ENCODE results near the gene C1QL3. TPM values are rescaled to one million over a fixed set of nuclear protein-coding genes. Genes with fewer than 3 reads are reported as not detected.

The C1QL3 gene
- total and polyA plus RNA-seq, 8 donors, result 0.05 TPM; not detected in 7

DNA sequence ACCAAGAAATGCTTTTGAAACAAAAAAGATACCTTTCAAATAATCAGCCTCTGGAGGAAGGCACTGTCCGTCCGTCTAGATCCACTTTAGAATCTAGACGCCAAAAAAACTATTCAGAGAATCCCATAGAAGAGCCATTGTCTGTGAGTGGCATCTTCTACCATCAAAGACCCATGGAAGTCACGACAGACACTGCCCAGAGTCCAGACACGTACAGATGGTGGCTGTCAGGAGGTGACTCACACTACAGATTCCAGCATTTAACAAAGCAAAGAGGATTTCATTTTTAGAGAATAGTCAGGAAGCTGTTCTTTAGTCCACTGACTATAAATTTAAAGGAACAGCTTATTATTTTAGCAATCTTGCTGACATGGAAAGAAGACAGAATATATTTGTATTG is 11.7 kb downstream of the C1QL3 start:
- Histone ChIP-seq H3K4me3 (no peak overlapping the region), H3K36me3 (no peaks in the 10 kb centered on the region), H3K9me3 (no peaks in the 10 kb centered on the region), H3K27ac (no peak overlapping the region), H3K4me1 (no peaks in the 10 kb centered on the region), H3K27me3 (no peaks in the 10 kb centered on the region)
- TF ChIP-seq, protein P1, sequence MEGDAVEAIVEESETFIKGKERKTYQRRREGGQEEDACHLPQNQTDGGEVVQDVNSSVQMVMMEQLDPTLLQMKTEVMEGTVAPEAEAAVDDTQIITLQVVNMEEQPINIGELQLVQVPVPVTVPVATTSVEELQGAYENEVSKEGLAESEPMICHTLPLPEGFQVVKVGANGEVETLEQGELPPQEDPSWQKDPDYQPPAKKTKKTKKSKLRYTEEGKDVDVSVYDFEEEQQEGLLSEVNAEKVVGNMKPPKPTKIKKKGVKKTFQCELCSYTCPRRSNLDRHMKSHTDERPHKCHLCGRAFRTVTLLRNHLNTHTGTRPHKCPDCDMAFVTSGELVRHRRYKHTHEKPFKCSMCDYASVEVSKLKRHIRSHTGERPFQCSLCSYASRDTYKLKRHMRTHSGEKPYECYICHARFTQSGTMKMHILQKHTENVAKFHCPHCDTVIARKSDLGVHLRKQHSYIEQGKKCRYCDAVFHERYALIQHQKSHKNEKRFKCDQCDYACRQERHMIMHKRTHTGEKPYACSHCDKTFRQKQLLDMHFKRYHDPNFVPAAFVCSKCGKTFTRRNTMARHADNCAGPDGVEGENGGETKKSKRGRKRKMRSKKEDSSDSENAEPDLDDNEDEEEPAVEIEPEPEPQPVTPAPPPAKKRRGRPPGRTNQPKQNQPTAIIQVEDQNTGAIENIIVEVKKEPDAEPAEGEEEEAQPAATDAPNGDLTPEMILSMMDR (IDR thresholded peaks at IDR 0.05), result no peak
- ATAC-seq, result no peak
- FAIRE-seq, result no peak
- no peak for DNase-seq
- intact Hi-C loops (cut with DNase I), result no loop called here
- WGBS, 2 donors, result 87 to 88% methylated on average over 5 of the region's 5 CpGs

DNA sequence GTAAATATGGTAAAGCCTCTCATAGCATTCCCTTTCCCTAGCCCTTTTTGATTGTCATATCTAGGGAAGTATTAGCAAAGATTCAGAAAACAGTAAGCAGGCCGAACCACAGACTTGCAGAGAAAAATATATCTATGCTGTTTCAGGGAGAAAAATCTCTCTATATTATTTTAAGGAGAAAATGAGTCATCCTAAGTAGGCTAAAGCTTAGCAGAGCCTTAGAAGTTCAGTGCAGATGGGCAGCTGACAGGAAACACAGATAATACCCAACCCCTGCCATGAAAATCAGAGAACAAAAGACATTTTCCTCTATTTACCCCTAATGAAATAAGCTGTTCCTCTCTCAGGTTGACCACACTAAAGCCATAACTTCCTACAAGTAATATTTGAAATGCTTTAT is 16.5 kb downstream of the C1QL3 start:
- no peak for ATAC-seq

DNA sequence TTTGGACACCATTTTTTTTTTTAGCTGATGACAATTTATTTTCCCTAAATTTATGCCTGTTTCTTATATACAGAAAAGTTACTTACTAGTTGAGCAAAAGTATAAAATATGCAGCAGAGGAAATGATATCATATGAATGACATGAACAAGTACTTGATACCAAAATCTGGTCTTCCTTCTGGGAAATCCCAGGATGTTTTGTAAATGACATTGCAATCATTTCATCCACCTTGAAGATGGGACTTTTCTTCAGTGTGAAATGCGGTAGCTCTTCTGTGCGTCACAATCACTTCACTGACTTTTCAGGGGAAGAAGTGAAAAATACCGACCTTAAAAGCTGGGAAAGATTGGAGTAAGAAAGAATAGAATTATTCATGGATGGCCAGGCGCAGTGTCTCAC is 23.8 kb downstream of the C1QL3 start:
- H3K4me1 ChIP-seq, result no peaks in the 10 kb centered on the region
- no peak overlapping the region for H3K4me3 ChIP-seq
- H3K27ac ChIP-seq, result no peak overlapping the region
- WGBS, 2 donors, result 96 to 97% methylated on average over 4 of the region's 4 CpGs
- H3K9me3 ChIP-seq, result no peaks in the 10 kb centered on the region
- H3K27me3 ChIP-seq, result no peaks in the 10 kb centered on the region
- TF ChIP-seq, protein P1 (IDR thresholded peaks at IDR 0.05), result no peak
- H3K36me3 ChIP-seq, result no peaks in the 10 kb centered on the region
- no peak for DNase-seq
- no peak for FAIRE-seq
- ATAC-seq, result no peak
- intact Hi-C loops (cut with DNase I), result loop anchor here in 1 of 3 donors (10.0 kb wide), 1 partner anchor 113 kb away; no protein-coding TSS in a partner anchor

More for the DNA sequence above, 16.5 kb downstream of the C1QL3 start:
- FAIRE-seq, result no peak
- TF ChIP-seq, protein P1 (IDR thresholded peaks at IDR 0.05), result no peak
- intact Hi-C loops (cut with DNase I), result no loop called here
- H3K9me3 ChIP-seq, result no peaks in the 10 kb centered on the region
- 94 to 97% methylated on average over 1 of the region's 1 CpG for WGBS, 2 donors
- no peaks in the 10 kb centered on the region for H3K4me1 ChIP-seq
- DNase-seq, result no peak
- no peak overlapping the region for H3K27ac ChIP-seq
- H3K36me3 ChIP-seq, result no peaks in the 10 kb centered on the region
- H3K4me3 ChIP-seq, result no peak overlapping the region
- no peaks in the 10 kb centered on the region for H3K27me3 ChIP-seq

DNA sequence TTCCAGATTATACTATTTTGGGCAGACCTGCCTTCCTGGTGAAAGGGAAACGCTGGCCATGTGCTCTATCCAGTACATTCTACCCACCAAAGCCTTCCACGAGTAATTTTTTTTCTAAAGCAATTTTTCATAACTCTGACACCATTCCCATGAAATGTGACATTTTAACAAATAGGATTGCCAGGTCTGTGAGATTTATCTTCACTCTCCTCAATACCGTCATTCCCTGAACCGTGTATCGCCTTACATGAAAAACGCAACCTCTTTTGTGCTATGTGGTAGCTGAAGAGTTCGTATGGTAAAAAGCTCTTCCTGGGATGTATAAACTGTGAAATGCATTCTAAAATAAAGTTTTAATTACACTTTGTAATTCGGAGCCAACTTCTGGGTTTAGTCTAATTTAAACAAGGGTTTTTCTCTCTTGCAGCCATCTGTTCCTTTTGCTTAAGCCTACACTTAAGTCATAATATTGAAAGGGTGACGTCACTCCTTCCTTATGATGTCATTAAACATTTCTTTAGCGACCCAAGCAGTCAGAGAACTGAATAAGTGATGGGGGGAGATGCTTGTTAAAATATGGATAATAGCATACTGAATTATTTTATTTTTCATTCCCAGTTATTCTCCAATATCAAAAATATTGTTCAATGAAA is 27.7 kb downstream of the C1QL3 start:
- ATAC-seq (no peak), FAIRE-seq (no peak), DNase-seq (no peak)
- TF ChIP-seq, protein P1 (IDR thresholded peaks at IDR 0.05), result no peak
- Histone ChIP-seq H3K9me3 (no peaks in the 10 kb centered on the region), H3K27me3 (no peaks in the 10 kb centered on the region), H3K36me3 (no peaks in the 10 kb centered on the region), H3K4me3 (no peak overlapping the region), H3K4me1 (no peaks in the 10 kb centered on the region), H3K27ac (no peak overlapping the region)
- intact Hi-C loops (cut with DNase I), result loop anchor here in 1 of 3 donors (10.0 kb wide), 1 partner anchor 109 kb away; no protein-coding TSS in a partner anchor
- 84 to 86% methylated on average over 10 of the region's 10 CpGs for WGBS, 2 donors

DNA sequence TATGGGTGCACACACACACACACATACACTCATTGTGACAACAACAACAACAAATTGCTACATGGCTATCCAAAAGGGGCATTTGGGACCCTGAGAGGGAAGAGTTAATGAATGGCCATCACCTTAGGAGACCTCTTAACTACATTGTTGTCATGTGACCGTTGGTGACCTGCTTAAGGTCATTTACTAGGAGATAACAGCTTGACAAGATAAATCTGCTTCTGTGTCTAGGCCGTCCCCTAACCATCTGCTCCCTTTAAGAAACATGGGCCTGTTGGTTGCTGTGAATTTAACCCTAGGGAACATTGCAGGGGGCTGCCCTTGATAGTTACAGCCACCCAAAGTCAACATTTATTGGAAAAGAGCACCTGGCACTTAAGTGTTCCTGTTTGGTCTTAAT is 29.7 kb downstream of the C1QL3 start:
- Histone ChIP-seq H3K36me3 (peaks cover 0 to 3% (median 3%) of the 10 kb centered on the region in 3 donors), H3K4me3 (no peak overlapping the region), H3K27me3 (no peaks in the 10 kb centered on the region), H3K9me3 (no peaks in the 10 kb centered on the region), H3K4me1 (no peaks in the 10 kb centered on the region), H3K27ac (no peak overlapping the region)
- WGBS, 2 donors, result 23 to 28% methylated on average over 2 of the region's 2 CpGs
- FAIRE-seq, result no peak
- intact Hi-C loops (cut with DNase I), result loop anchor here in 1 of 3 donors (10.0 kb wide), 1 partner anchor 107 kb away; no protein-coding TSS in a partner anchor
- ATAC-seq, result peak in 1 of 4 donors; percentile 61
- DNase-seq, result no peak
- TF ChIP-seq, protein P1 (IDR thresholded peaks at IDR 0.05), result no peak

Data from pancreas (tissue), 10 donors.